Lung (tissue), 12 donors: Measurements from ENCODE around the gene ITGB1. TPM values are rescaled to one million over a fixed set of nuclear protein-coding genes. Genes with fewer than 3 reads are reported as not detected.
"Not testable (repeated sequence)": the region's sequence is repeated elsewhere in the genome, so short reads cannot be mapped to it uniquely, and the experiment has no call there.

ENCODE experiments used
- ATAC-seq: fragments of 200-7000 bp; cut with Tn5 transposase; one replicate; pipeline ENCODE4 v1.9.1; 2020; ENCODE audit warnings: moderate number of reproducible peaks; ENCODE audit not compliant: insufficient read depth, low FRiP score
- DNase-seq, 3 donors: peaks; one replicate each; pipeline ENCODE4 v3.0.0-alpha.2; 2013 to 2017
- H3K27ac ChIP-seq, 2 donors: one replicate each; pipeline ENCODE4 v1.5.1; 2013; ENCODE audit warnings: mild to moderate bottlenecking in 2 of 2, moderate library complexity in 2 of 2, control low read depth in 1 of 2, inconsistent platforms in 1 of 2, low read depth in 1 of 2, low read length in 1 of 2
- H3K27me3 ChIP-seq, 3 donors: one replicate each; pipeline ENCODE4 v1.5.1; 2013; ENCODE audit warnings: low read length in 2 of 3; ENCODE audit not compliant: control insufficient read depth in 3 of 3, insufficient read depth in 3 of 3
- H3K36me3 ChIP-seq, 4 donors: one replicate each; pipeline ENCODE4 v1.5.1; 2013; ENCODE audit warnings: low read length in 4 of 4, mild to moderate bottlenecking in 1 of 4, moderate library complexity in 1 of 4; ENCODE audit not compliant: control insufficient read depth in 4 of 4, insufficient read depth in 4 of 4
- H3K4me1 ChIP-seq, 5 donors: one replicate each; pipeline ENCODE4 v1.5.1; 2013; ENCODE audit warnings: low read length in 5 of 5, mild to moderate bottlenecking in 2 of 5, moderate library complexity in 1 of 5; ENCODE audit not compliant: control insufficient read depth in 5 of 5, insufficient read depth in 5 of 5
- H3K4me3 ChIP-seq: one replicate; pipeline ENCODE4 v1.5.1; 2013; ENCODE audit warnings: mild to moderate bottlenecking, control low read depth, moderate library complexity
- H3K9ac ChIP-seq, 2 donors: one replicate each; pipeline ENCODE4 v1.5.1; 2013; ENCODE audit warnings: low read length in 2 of 2, control low read depth in 1 of 2; ENCODE audit not compliant: insufficient read depth in 1 of 2
- H3K9me3 ChIP-seq, 4 donors: one replicate each; pipeline ENCODE4 v1.5.1; 2013; ENCODE audit warnings: low read length in 3 of 4, mild to moderate bottlenecking in 1 of 4, moderate library complexity in 1 of 4; ENCODE audit not compliant: control insufficient read depth in 4 of 4, insufficient read depth in 3 of 4
- CTCF ChIP-seq: IDR thresholded peaks from 2 replicates; pipeline ENCODE4 v1.5.1; 2012; ENCODE audit warnings: mild to moderate bottlenecking; ENCODE audit errors: control extremely low read depth, extremely low read depth
- WGBS, 2 donors: extraction: QIAGEN DNeasy Blood & Tissue Kit; methylation state at CpG; one replicate each; pipeline ENCODE4 v1.1.7; 2013; 5-methylcytosine and 5-hydroxymethylcytosine counted together
- polyA plus RNA-seq, 2 donors: library from polyadenylated mRNA; stranded (reverse); fragments of 200-250 nt; gene quantifications; one replicate each; pipeline ENCODE4 v1.2.1, GENCODE V29; 2013
- total RNA-seq, 2 donors: library from RNA; depleted of rRNA in 1 of 2; stranded (reverse); fragments of >200 nt in 1 of 2; gene quantifications; one replicate each; pipeline ENCODE4 v1.2.1, GENCODE V29; 2014 to 2021
- donor health status: control.
- donor health status: control.
- donor health status: Bipolar disorder and iron deficiency.
- donor health status: healthy.
- donor health status: DM: yes; HTN: yes; CAD: no.

Gene ITGB1
- total and polyA plus RNA-seq, 4 donors, result 105 to 445 (median 333) TPM

DNA sequence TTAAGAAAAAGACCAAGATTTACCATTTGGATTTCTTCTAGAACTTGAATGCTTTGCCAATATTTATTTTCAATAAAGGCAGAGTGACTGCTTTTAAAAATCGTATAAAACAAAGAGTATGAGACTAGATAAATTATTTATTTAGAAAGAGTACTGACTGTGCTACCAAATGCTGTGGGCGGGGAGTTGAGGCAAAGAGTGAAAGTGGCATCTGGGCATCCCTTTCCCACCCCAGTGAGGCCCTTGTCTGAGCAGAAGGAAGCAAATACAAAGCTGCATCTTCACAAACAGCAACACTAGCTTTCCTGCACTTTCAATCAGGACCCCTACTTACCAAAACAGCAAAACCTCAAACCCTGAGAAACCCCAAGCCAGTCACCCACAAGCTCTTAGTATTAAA lies 34.9 kb downstream of the ITGB1 start:
- DNase-seq (no peak), ATAC-seq (no peak)
- no peak overlapping the region for H3K9ac ChIP-seq
- H3K27ac ChIP-seq, result no peak overlapping the region
- H3K27me3 ChIP-seq, result no peaks in the 10 kb centered on the region
- no peaks in the 10 kb centered on the region for H3K9me3 ChIP-seq
- TF ChIP-seq CTCF, result no peak
- no peak overlapping the region for H3K4me3 ChIP-seq
- WGBS, 2 donors, result 61 to 74% methylated on average over 2 of the region's 2 CpGs
- H3K4me1 ChIP-seq, result no peaks in the 10 kb centered on the region
- H3K36me3 ChIP-seq, result peaks cover 18 to 56% (median 39%) of the 10 kb centered on the region in 4 donors

DNA sequence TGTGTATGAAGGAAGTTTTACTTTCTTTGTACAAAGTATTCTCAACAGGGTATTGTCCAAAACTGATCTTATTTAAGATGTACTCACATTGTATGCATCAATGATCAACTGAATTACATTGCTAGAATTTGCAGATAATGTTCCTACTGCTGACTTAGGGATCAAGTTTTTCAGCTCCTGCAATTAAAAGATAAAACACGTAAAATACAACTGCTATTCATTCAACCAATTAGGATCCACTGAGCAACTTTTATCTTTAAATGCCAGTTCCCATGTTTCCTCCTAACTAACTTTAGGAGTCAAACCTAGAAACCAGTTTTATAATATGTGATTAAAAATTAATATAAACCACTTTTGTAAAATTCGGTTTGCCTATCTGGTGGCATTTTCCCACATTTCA lies 35.9 kb downstream of the ITGB1 start:
- DNase-seq, result no peak
- H3K36me3 ChIP-seq, result peaks cover 17 to 50% (median 33%) of the 10 kb centered on the region in 4 donors

DNA sequence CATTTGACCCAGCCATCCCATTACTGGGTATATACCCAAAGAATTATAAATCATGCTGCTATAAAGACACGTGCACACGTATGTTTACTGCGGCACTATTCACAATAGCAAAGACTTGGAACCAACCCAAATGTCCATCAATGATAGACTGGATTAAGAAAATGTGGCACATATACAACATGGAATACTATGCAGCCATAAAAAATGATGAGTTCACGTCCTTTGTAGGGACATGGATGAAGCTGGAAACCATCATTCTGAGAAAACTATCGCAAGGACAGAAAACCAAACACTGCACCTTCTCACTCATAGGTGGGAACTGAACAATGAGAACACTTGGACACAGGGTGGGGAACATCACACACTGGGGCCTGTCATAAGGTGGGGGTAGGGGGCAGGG lies 40.2 kb downstream of the ITGB1 start:
- not testable (repeated sequence) for H3K9ac ChIP-seq, H3K4me1 ChIP-seq, H3K9me3 ChIP-seq, H3K27ac ChIP-seq, ATAC-seq, H3K27me3 ChIP-seq, H3K4me3 ChIP-seq, DNase-seq
- 91 to 99% methylated on average over 2 to 4 of the region's 5 CpGs for WGBS, 2 donors
- H3K36me3 ChIP-seq, result peaks cover 8 to 23% (median 12%) of the 10 kb centered on the region in 4 donors

More for the DNA sequence above, 35.9 kb downstream of the ITGB1 start:
- Histone ChIP-seq H3K4me1 (no peaks in the 10 kb centered on the region), H3K9me3 (no peaks in the 10 kb centered on the region), H3K4me3 (no peak overlapping the region), H3K27me3 (no peaks in the 10 kb centered on the region), H3K9ac (no peak overlapping the region), H3K27ac (no peak overlapping the region)
- WGBS, 2 donors, result 90 to 91% methylated on average over 2 of the region's 2 CpGs
- ATAC-seq, result no peak
- no peak for TF ChIP-seq CTCF

DNA sequence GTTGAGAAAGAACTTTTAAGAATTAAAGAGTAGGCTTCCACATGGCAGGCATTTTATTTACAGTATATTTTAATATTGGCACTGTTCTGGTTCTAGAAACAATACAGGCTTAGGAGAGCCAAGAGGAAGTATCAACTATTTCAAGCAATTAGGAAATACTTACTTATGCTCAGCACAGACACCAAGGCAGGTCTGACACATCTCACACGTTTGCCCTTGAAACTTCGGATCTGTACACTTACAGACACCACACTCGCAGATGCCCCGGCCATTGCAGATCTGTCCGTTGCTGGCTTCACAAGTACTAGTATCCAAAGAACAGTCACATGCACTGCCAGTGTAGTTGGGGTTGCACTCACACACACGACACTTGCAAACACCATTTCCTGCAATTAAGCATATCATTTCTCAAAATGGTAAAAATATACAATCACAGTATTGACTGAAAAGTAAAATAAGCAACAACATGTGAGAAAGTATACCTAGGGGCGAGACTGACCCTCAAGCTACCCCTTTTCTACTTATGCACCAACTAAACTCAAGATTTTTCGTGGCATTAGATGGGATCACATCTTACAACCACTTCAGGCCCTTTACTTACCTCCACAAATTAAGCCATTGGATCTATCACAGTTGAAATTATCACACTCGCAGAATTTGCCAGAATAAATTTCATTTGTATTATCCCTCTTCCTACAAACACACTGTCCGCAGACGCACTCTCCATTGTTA lies 46.6 kb downstream of the ITGB1 start:
- Histone ChIP-seq H3K27ac (no peak overlapping the region), H3K9me3 (no peaks in the 10 kb centered on the region), H3K36me3 (peaks cover 10 to 29% (median 23%) of the 10 kb centered on the region in 4 donors), H3K4me1 (no peaks in the 10 kb centered on the region), H3K4me3 (no peak overlapping the region), H3K27me3 (no peaks in the 10 kb centered on the region), H3K9ac (no peak overlapping the region)
- ATAC-seq (no peak), DNase-seq (no peak)
- no peak for TF ChIP-seq CTCF
- 60 to 79% methylated on average over 11 of the region's 11 CpGs for WGBS, 2 donors

GRCh38 chr10:32909970-32910369 lies 48.1 kb downstream of the ITGB1 start:
- not testable (repeated sequence) for H3K27ac ChIP-seq, H3K9ac ChIP-seq, ATAC-seq, DNase-seq, H3K4me3 ChIP-seq, H3K27me3 ChIP-seq, H3K9me3 ChIP-seq, H3K4me1 ChIP-seq
- peaks cover 11 to 34% (median 27%) of the 10 kb centered on the region in 4 donors for H3K36me3 ChIP-seq
- WGBS, 2 donors, result 87 to 92% methylated on average over 5 of the region's 7 CpGs
